Hepatic stellate cell (primary cell): ENCODE measurements around the gene ADAP2.
"Not testable (repeated sequence)": the region's sequence is repeated elsewhere in the genome, so short reads cannot be mapped to it uniquely, and the experiment has no call there.

Experiments
- DNase-seq: peaks from one replicate; pipeline ENCODE4 v3.0.0; 2011; ENCODE audit warnings: low spot score

Gene ADAP2

DNA sequence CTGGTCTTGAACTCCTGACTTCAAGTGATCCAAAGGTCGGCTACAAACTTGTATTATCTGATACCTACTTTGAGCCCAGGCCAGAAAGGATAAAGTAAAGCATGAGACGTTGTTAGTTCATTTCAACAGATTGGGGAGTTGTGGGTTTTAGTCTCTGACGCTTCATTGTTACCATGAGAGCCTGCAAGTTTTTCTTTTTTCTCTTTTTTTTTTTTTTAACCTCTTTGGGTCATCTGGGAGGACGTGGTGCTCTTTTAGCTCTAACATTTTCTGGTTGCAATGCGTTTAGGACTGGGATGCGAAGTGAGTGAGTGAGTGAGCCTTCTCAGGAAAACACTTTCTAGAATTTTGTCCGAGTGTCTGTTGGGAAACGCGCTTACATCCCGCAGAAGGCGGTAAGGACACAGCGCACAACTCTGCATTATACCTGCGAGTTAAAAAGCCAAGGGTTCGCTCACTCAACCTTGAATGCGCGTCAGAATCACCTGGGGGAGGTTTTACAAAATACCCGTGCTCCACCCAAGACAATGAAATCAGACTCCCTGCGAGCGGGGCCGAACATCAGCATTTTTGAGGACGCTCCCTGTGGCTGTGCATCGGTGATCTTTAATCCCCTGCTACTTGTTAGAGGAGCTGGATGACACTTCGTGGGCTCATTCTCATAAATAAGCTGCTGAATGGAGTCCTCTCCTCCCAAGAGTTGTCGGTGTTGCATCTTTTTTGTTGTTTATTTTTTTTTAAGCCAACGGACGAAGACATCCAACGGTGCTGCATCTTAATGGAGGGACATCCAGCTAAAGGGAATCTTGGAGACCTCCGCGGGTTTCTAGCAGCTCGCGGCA, 48.5 kb downstream of the ADAP2 start:
- peak; percentile 34 for DNase-seq

DNA sequence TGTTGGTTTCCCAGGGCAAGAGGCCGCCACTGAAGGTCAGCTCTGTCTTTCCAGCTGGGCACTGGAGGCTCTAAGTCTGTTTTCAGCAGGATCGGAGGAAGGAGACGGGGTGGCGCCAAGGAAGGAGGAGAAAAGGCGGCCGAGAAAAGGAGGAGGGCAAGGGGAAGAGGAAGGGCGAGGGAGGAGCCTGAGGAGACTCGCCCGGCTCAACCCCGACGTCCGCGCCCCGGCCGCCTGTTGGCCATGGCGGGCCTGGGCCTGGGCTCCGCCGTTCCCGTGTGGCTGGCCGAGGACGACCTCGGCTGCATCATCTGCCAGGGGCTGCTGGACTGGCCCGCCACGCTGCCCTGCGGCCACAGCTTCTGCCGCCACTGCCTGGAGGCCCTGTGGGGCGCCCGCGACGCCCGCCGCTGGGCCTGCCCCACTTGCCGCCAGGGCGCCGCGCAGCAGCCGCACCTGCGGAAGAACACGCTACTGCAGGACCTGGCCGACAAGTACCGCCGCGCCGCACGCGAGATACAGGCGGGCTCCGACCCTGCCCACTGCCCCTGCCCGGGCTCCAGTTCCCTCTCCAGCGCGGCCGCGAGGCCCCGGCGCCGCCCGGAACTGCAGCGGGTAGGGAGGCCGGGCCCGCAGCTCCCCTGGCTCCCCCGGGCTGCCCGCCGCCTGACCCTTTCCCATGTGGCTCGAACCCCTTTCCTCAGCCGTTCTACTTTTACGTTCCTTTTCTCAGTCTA, 49.3 kb downstream of the ADAP2 start, which contains the start of gene RNF135:
TSS of gene RNF135 (plus strand) at position 209 of the 737 bp plus-strand sequence. CDS start at position 244, 35 bp downstream.
- peak; percentile 92 for DNase-seq

DNA sequence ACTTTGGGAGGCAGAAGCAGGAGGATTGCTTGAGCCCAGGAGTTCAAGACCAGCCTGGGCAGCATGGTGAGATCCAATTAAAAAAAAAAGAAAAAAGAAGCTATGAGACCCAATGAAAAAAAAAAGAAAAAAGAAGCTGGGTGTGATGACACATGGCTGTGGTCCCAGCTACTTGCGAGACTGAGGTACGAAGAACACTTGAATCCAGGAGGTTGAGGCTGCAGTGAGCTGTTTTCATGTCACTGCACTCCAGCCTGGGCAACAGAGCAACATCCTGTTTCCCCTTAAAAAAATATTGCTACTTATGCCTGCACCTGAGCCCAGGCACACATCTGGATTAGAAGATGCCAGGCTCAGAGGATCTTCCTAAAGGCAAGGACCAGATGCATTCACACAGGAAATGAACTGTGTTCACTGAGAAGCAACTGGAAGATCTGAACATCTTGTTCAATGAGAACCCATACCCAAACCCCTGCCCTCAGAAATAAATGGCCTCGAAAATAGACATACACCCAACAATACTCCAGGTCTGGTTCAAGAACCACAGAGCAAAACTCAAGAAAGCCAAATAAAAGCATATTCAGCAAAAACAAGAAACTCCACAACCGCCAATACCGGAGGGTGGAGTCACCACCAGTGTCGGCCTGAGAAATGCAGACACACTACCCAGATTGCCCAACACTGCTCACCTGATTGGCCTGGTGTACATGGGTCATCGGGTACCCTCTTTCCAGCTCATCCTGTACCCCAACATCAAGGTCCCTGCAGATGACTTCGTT, 53.5 kb downstream of the ADAP2 start:
- DNase-seq = no peak

DNA sequence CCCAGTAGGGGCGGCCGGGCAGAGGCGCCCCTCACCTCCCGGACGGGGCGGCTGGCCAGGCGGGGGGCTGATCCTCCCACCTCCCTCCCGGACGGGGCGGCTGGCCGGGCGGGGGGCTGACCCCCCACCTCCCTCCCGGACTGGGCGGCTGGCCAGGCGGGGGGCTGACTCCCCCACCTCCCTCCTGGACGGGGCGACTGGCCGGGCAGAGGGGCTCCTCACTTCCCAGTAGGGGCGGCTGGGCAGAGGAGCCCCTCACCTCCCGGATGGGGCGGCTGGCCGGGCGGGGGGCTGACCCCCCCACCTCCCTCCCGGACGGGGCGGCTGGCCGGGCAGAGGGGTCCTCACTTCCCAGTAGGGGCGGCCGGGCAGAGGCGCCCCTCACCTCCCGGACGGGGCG, 58.2 kb downstream of the ADAP2 start:
- DNase-seq = not testable (repeated sequence)

DNA sequence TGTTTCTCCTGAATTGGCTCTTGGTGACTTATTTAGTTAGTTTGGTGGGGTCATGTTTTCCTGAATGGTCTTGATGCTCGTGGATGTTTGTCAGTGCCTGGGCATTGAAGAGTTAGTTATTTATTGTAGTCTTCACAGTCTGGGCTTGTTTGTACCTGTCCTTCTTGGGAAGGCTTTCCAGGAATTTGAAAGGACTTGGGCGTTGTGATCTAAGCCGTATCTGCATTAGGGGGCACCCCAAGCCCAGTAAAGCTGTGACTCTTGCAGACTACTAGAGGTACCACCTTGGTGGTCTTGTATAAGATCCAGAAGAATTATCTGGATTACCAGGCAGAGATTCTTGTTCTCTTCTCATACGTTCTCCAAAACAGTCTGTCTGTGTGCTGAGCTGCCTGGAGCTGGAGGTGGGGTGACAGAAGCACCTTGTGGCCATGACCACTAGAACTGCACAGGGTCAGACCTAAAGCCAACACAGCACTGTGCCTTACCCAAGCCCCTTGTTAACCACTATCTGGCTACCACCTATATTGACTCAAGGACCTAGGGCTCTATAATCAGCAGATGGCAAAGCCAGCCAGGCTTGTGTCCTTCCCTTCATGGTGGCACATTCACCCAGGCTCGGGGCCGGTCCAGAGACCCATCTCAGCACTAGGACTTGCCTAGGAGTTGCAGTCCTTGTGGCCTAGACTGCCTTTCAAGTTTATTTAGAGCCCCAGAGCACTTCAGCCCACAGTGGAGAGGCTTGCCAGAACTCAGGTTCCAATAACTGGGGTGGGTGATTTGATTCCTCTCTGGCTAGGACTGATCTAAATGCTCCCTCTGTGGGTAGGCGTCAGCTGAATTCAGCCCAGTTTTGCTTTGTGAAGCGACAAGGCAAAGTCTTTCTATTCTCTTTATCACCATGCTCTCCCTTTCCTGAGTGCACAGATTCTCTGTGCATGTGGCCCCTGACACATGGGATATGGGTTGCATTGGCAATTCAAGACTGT, 60.1 kb downstream of the ADAP2 start:
- DNase-seq = no peak

DNA sequence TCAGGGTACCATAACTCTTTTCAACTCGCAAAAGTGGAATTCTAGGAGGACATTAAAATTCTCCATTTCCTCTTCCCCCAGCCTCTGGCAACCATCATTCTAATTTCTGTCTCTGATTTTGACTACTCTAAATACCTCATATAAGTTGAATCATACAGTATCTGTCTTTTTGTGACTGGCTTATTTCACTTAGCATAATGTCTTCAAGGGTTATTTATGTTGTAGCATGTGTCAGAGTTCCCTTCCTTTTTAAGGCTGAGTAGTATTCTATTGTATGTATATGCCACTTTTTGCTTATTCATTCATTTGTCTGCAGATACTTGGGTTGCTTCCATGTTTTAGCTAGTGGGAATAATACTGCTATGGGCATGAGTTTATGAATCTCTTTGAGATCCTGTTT, 61.1 kb downstream of the ADAP2 start:
- DNase-seq = no peak

DNA sequence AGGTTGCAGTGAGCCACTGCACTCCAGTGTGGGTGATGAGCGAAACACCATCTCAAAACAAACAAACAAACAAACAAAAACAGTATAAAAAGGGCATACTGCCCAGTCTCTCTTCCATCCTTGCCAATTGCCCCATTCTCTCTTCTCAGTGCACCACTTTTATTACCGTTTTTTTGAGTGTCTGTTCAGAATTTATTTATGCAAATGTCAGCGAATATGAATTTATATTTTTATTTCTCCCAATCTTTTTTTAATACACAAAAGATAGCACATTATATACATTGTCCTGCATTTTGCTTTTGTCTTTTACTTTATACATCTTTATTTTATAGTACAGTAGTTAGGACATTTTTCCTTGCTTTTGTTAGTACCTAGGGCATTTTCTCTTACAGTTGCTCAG, 68.7 kb downstream of the ADAP2 start:
- DNase-seq = no peak

DNA sequence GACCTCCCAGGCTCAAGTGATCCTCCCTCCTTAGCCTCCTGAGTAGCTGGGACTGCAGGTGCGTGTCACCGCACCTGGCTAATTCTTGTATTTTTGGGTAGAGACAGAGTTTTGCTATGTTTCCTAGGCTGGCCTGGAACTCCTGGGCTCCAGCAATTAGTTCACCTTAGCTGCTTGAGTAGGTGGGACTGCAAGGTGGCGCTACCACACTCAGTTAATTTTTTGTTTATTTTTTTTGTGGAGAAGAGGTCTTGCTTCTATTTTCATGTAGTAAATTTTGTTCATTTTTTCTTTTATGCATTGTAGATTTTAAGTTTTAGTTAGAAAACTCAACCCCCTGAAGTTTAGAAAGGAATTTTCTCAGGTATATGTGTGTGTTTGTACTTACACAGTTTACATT, 70.8 kb downstream of the ADAP2 start:
- DNase-seq = no peak

DNA sequence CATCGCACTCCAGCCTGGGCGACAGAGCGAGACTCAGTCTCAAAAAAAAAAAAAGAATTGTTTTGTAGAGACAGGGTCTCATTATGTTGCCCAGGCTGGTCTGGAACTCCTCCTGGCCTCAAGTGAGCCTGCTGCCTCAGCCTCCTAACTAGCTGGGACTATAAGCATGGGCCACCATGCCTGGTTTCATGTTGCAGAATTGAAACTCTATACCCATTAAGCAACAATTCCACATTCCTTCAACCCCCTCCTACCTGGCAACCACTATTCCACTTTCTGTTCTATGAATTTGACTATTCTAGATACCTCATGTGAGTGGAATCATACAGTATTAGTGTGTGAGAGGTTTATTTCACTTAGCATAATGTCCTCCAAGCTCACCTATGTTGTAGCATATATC, 73.6 kb downstream of the ADAP2 start:
- DNase-seq = no peak

DNA sequence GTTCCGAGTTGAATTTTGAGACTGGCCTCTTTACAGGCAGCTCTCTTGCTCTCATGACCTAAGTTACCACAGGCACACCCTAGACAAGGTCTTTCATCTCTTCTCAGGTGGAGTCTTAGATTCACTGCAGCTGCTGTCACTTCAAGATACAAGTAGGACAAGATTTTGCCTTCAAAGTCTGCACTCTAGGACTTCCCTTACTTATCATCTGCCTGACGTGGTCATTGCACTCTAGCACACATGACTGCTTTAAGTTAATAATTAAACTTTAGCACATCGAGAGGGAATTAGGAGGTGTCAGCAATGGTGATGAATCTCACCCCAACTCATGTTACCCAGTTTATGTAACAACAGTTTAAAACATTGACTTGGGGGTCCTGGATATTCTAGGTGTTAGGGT, 74.7 kb downstream of the ADAP2 start:
- no peak for DNase-seq

DNA sequence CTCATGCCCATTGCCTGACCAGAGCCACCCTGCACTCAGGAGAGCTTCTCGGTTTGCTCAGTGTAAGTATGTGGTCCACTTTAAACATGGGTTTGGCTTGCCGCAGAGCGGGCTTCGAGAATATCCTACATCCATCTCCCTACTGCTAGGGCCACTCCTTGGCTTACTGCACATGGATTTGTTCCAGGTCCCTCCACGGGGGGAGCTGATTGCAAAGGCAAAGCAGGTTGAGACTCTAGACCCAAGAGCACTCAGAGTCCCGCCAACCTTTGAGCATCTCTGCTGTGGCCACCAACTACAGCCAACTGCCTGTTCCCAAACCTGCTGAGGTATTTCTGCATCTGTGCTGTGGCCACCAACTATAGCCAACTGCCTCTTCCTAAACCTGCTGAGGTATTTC, 75.5 kb downstream of the ADAP2 start:
- no peak for DNase-seq

DNA sequence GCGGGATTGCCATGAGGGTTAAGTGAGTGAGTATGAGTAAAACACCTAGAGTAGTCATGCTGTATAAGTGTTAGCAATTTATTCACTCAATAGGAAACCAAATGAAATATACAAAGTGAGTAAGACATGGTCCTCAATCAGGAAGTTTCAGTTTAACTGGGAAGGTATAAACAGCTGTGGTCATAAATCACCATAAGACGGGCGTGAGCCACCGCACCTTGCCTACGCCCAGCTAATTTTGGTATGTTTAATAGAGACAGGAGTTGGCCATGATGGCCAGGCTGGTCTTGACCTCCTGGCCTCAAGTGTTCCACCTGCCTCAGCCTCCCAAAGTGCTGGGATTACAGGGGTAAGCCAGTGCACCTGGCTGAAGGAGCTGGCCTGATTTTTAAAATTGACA, 76.1 kb downstream of the ADAP2 start:
- no peak for DNase-seq

DNA sequence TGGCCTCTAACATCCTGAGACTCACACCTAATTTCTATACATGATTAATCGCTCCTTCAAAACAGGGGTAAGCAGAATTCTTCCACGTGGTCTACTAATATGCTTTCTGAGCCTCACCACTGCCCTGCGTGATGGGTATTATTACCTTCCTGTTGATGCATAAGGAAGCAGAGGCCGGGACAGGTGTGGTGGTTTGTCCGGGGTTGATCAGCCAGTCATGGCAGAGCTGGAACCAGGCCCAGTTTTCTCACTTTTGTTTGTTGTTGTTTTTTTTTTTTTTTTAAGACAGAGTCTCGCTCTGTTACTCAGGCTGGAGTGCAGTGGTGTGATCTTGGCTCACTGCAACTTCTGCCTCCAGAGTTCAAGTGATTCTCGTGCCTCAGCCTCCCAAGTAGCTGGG, 80.3 kb downstream of the ADAP2 start:
- DNase-seq = no peak

DNA sequence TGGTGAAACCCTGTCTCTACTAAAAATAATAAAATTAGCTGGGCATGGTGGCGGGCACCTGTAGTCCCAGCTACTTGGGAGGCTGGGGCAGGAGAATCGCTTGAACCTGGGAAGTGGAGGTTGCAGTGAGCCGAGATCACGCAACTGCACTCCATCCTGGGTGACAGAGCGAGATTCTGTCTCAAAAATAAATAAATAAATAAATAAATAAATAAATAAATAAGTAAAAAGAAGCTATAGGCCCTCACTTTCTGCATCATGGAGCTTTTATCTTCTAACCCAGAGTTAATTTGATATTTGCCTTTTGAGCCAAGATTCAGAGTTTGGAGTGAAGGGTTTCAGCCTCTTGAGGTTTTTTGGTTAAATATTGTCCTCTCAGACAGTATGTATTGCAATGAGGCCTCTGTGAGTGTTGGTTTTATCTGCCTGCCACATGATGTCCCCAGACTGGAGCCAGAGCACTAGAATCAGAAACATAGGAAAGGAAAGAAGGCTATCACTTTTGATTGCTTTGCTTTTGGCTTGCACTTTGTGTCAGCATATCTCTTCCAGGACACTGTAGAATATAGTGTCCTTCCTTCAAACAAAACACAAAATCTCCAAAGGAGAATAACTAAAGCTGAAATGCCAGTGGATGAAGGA, 81.6 kb downstream of the ADAP2 start:
- no peak for DNase-seq

DNA sequence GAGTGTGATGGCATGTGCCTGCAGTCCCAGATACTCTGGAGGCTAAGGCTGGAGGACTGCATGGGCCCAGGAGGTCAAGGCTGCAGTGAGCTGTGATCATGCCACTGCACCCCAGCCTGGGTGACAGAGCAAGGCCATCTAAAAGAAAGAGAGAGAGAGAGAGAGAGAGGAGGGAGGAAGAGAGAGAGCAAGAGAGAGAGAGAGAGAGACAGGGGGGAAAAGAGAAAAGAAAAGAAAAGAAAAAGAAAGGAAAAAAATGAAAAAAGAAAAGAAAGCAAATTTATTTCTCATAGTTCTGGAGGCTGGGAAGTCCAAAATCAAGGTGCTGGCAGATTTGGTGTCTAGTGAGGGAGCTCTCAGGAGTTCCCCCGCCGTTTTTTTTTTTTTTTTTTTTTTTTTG, 82.4 kb downstream of the ADAP2 start:
- DNase-seq = no peak

DNA sequence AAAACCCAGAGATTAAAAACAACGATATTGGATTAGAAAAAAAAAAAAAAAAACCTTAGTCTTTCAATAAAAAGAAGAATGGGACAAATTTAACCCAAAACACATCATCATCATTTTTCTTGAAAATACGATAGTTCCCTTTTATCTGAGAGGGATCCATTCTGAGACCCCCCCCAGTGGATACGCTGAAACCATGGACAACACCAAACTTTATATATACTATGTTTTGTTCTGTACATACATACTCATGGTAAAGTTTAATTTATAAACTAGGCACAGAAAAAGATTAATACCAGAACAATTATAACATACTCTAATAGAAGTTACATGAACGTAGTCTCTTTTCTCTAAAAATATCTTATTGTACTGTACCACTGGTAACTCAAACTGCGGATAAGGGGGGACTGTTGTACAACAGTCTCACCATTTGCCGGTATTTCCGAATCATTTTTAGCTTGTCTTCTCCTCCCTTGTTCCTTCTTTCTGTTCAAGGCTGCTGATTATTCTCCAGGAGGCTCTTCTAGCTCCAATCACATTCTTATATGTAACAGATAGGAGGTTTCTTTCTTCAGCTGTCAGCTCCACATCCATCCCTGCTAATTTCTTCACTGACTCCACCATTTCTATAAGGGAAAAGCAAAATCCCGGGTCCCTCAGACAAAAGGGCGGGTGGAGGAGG, 86.1 kb downstream of the ADAP2 start:
- DNase-seq = no peak

DNA sequence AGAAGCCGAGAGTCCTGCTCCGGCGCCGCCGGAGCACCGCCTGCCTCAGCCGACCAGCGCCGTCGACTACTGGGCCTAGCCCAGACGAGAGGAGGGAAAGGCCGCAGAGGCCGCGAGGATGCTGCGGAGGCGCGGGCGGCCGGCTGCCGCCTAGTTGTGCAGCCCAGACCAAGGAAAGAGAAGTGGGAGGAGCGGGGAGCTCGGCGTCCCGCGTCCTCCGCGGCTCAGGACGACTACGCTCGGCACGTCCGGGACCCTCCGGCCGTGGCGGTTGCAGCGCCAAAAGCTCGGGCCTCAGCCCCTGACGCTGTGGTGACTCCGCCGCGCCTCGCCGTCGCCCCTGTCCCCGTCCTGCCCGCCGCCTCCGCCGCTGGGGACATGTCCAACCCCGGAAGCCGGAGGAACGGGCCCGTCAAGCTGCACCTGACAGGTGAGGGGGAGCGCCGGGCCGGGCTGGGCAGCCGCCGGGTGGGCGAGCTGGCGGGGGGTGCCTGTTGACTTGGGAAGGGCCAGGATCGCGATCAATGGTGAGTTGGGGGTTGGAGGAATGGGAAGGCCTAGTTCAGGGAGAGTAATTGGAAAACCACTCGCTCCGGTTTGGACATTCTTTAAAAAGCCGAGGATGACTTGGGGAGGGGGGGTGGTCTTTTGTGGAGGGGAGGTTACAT, 86.8 kb downstream of the ADAP2 start:
- peak; percentile 57 for DNase-seq
